CD14-positive monocyte (primary cell): ENCODE results near the gene STRN3. TPM values are rescaled to one million over a fixed set of nuclear protein-coding genes. Genes with fewer than 3 reads are reported as not detected.

Experiments
- DNase-seq, 3 donors: peaks; one replicate each; pipeline ENCODE4 v3.0.0-alpha.2; 2011 to 2022
- H2AFZ ChIP-seq: 2 replicates; pipeline ENCODE4 v1.6.0; 2012; ENCODE audit warnings: mild to moderate bottlenecking, low read depth, low read length, inconsistent platforms; ENCODE audit not compliant: insufficient read depth, poor library complexity, severe bottlenecking
- H3K27ac ChIP-seq, 2 donors: 1 replicate in 1 of 2; 2 replicates in 1 of 2; pipeline ENCODE4 v1.5.1; 2012 to 2013; ENCODE audit warnings: low read length in 2 of 2, control low read depth in 1 of 2, inconsistent platforms in 1 of 2, low read depth in 1 of 2, mild to moderate bottlenecking in 1 of 2
- H3K27me3 ChIP-seq, 2 donors: one replicate each; pipeline versions ENCODE4 v1.6.0 to v1.6.1; 2011 to 2013; ENCODE audit warnings: low read length in 2 of 2; ENCODE audit not compliant: control insufficient read depth in 2 of 2, insufficient read depth in 2 of 2
- H3K36me3 ChIP-seq, 2 donors: replicated peaks in 1 of 2; 1 replicate in 1 of 2; 2 replicates in 1 of 2; pipeline versions ENCODE4 v1.5.1 to v1.6.1; 2012 to 2013; ENCODE audit warnings: low read length in 2 of 2, control low read depth in 1 of 2, inconsistent platforms in 1 of 2, mild to moderate bottlenecking in 1 of 2; ENCODE audit not compliant: insufficient read depth in 2 of 2, control insufficient read depth in 1 of 2
- H3K4me1 ChIP-seq, 2 donors: 1 replicate in 1 of 2; 2 replicates in 1 of 2; pipeline versions ENCODE4 v1.5.1 to v1.6.1; 2012 to 2013; ENCODE audit warnings: low read length in 2 of 2, control low read depth in 1 of 2, inconsistent platforms in 1 of 2, mild to moderate bottlenecking in 1 of 2, moderate library complexity in 1 of 2; ENCODE audit not compliant: insufficient read depth in 2 of 2, control insufficient read depth in 1 of 2
- H3K4me2 ChIP-seq: replicated peaks from 2 replicates; pipeline ENCODE3; 2012; ENCODE audit warnings: low read length, moderate library complexity, mild to moderate bottlenecking; ENCODE audit not compliant: poor library complexity, severe bottlenecking; ENCODE audit errors: extremely low read depth
- H3K4me3 ChIP-seq, 3 experiments: fragments of 200-600 bp in 1 of 3; sonication (generic) in 1 of 3; replicated peaks in 1 of 3; 1 replicate in 2 of 3; 2 replicates in 1 of 3; pipeline ENCODE4 v1.5.1; 2011 to 2013; ENCODE audit warnings: low read length in 3 of 3, mild to moderate bottlenecking in 3 of 3, control low read depth in 2 of 3, low read depth in 2 of 3, inconsistent platforms in 1 of 3, moderate library complexity in 1 of 3
- H3K79me2 ChIP-seq: 2 replicates; pipeline ENCODE4 v1.6.0; 2012; ENCODE audit warnings: mild to moderate bottlenecking, control low read depth, inconsistent platforms, low read length, moderate library complexity; ENCODE audit not compliant: insufficient read depth
- H3K9ac ChIP-seq: 2 replicates; pipeline ENCODE4 v1.6.0; 2017; ENCODE audit warnings: low read length, mild to moderate bottlenecking; ENCODE audit not compliant: insufficient read depth, poor library complexity, severe bottlenecking
- H3K9me3 ChIP-seq, 2 donors: replicated peaks in 1 of 2; 1 replicate in 1 of 2; 2 replicates in 1 of 2; pipeline versions ENCODE4 v1.5.1 to v1.6.1; 2012 to 2013; ENCODE audit warnings: low read length in 2 of 2, control low read depth in 1 of 2; ENCODE audit not compliant: control insufficient read depth in 1 of 2, insufficient read depth in 1 of 2
- H4K20me1 ChIP-seq: 2 replicates; pipeline ENCODE4 v1.6.0; 2012; ENCODE audit warnings: mild to moderate bottlenecking, low read length, control low read depth, moderate library complexity; ENCODE audit not compliant: insufficient read depth
- H3K27ac Mint-ChIP-seq, 7 donors: one replicate each; pipeline ENCODE4 v1.8.0; 2020; ENCODE audit warnings: mild to moderate bottlenecking in 7 of 7, mixed read lengths in 7 of 7, moderate library complexity in 6 of 7, inconsistent platforms in 2 of 7
- H3K27me3 Mint-ChIP-seq, 3 donors: one replicate each; pipeline ENCODE4 v1.8.0; 2021 to 2022; ENCODE audit warnings: low read depth in 3 of 3, mild to moderate bottlenecking in 3 of 3, mixed read lengths in 3 of 3, moderate library complexity in 3 of 3, inconsistent platforms in 1 of 3
- H3K36me3 Mint-ChIP-seq, 2 donors: one replicate each; pipeline ENCODE4 v1.8.0; 2020; ENCODE audit warnings: mixed read lengths in 2 of 2, inconsistent platforms in 1 of 2, mild to moderate bottlenecking in 1 of 2
- H3K4me1 Mint-ChIP-seq: one replicate; pipeline ENCODE4 v1.8.0; 2020; ENCODE audit warnings: mild to moderate bottlenecking, mixed read lengths
- H3K4me3 Mint-ChIP-seq, 2 donors: one replicate each; pipeline ENCODE4 v1.8.0; 2020; ENCODE audit warnings: mild to moderate bottlenecking in 2 of 2, mixed read lengths in 2 of 2, moderate library complexity in 1 of 2
- H3K9me3 Mint-ChIP-seq, 7 donors: one replicate each; pipeline ENCODE4 v1.8.0; 2020 to 2022; ENCODE audit warnings: mixed read lengths in 7 of 7, mild to moderate bottlenecking in 6 of 7, moderate library complexity in 6 of 7, inconsistent platforms in 2 of 7
- CTCF ChIP-seq: fragments of 200-600 bp; IDR thresholded peaks from one replicate; pipeline ENCODE4 v1.8.0; 2022; ENCODE audit warnings: antibody characterized with exemption, mild to moderate bottlenecking
- WGBS: methylation state at CpG from one replicate; pipeline ENCODE4 v1.1.5; 2013; ENCODE audit warnings: missing lambda C conversion rate; ENCODE audit not compliant: insufficient coverage; 5-methylcytosine and 5-hydroxymethylcytosine counted together
- intact Hi-C, 2 donors: fragments of 100-400 bp; cut with micrococcal nuclease; formaldehyde crosslinking; loops; one replicate each; pipeline versions ENCODE4 v1.15.0 to v1.15.1; 2023
- polyA plus RNA-seq, 3 donors: library from polyadenylated mRNA; depleted of rRNA in 1 of 3; unstranded in 2 of 3; stranded (reverse) in 1 of 3; fragments of 300-500 nt in 2 of 3; fragments of >200 nt in 1 of 3; fragmentation: Illumina TruSeq in 2 of 3; gene quantifications; 1 replicate in 2 of 3; 2 replicates in 1 of 3; pipeline ENCODE4 v1.2.3, GENCODE V29; 2012 to 2021

Gene STRN3
- polyA plus RNA-seq, 3 donors: 1.0 to 12.0 (median 3.8) TPM

- TF ChIP-seq CTCF: no peak
- Mint-ChIP-seq H3K4me1 (peaks cover 6% of the 10 kb centered on the region), H3K9me3 (no peaks in the 10 kb centered on the region), H3K27me3 (no peaks in the 10 kb centered on the region), H3K4me3 (no peak overlapping the region), H3K36me3 (peaks cover 34 to 41% of the 10 kb centered on the region in 2 donors), H3K27ac (no peak overlapping the region)
- Histone ChIP-seq H3K4me1 (no peaks in the 10 kb centered on the region), H4K20me1 (no peaks in the 10 kb centered on the region), H3K4me2 (no peak overlapping the region), H3K79me2 (no peaks in the 10 kb centered on the region), H3K9me3 (no peaks in the 10 kb centered on the region), H3K27me3 (no peaks in the 10 kb centered on the region), H3K4me3 (no peak overlapping the region), H3K27ac (no peak overlapping the region), H3K9ac (no peak overlapping the region), H2AFZ (no peak overlapping the region), H3K36me3 (peaks cover 20 to 51% of the 10 kb centered on the region in 2 donors)
- intact Hi-C loops: no loop called here
- WGBS: no CpG with 5 or more reads among the region's 2 CpGs
- DNase-seq: no peak
Observed at GRCh38 chr14:30893819-30894218, 132.4 kb downstream of the STRN3 start.

GRCh38 chr14:30889244-30889594 lies 137.0 kb downstream of the STRN3 start:
- Histone ChIP-seq H3K27ac (no peak overlapping the region), H3K4me2 (no peak overlapping the region), H3K4me1 (no peaks in the 10 kb centered on the region), H3K79me2 (no peaks in the 10 kb centered on the region), H3K9ac (no peak overlapping the region), H3K36me3 (peaks cover 0 to 15% of the 10 kb centered on the region in 2 donors), H3K27me3 (no peaks in the 10 kb centered on the region), H2AFZ (no peak overlapping the region), H3K4me3 (no peak overlapping the region), H3K9me3 (no peaks in the 10 kb centered on the region), H4K20me1 (no peaks in the 10 kb centered on the region)
- intact Hi-C loops: no loop called here
- Mint-ChIP-seq H3K36me3 (peaks cover 2 to 10% of the 10 kb centered on the region in 2 donors), H3K27ac (no peak overlapping the region), H3K4me1 (no peaks in the 10 kb centered on the region), H3K4me3 (no peak overlapping the region), H3K9me3 (no peaks in the 10 kb centered on the region), H3K27me3 (no peaks in the 10 kb centered on the region)
- WGBS: no CpG with 5 or more reads among the region's 4 CpGs
- TF ChIP-seq CTCF: no peak
- no peak for DNase-seq
